H1 (cell line): ENCODE measurements around the gene INPP4A.

Experiments used
- BCL11A ChIP-seq, 2 experiments: IDR thresholded peaks; one replicate each; pipeline ENCODE4 v1.6.1; 2011; ENCODE audit warnings: low read depth in 2 of 2, low read length in 2 of 2, mild to moderate bottlenecking in 2 of 2
- EZH2 ChIP-seq: fragments of 200-600 bp; sonication (generic); IDR thresholded peaks from 2 replicates; pipeline ENCODE4 v1.7.1; 2012; ENCODE audit warnings: low read depth, mild to moderate bottlenecking, moderate library complexity, low read length, inconsistent platforms; ENCODE audit not compliant: severe bottlenecking
- KDM4A ChIP-seq: IDR thresholded peaks from one replicate; pipeline ENCODE4 v1.7.1; 2012; ENCODE audit warnings: low read depth, mild to moderate bottlenecking, moderate library complexity, low read length, inconsistent platforms; ENCODE audit not compliant: severe bottlenecking
- POLR2A ChIP-seq, 2 experiments: IDR thresholded peaks; 1 replicate in 1 of 2; 2 replicates in 1 of 2; pipeline ENCODE4 v1.6.1; 2011; ENCODE audit warnings: low read depth in 2 of 2, low read length in 2 of 2, mild to moderate bottlenecking in 2 of 2; ENCODE audit errors: control extremely low read depth in 1 of 2
- SP1 ChIP-seq: IDR thresholded peaks from 2 replicates; pipeline ENCODE4 v1.6.1; 2011; ENCODE audit warnings: low read depth, low read length
- TCF12 ChIP-seq: IDR thresholded peaks from 2 replicates; pipeline ENCODE4 v1.6.1; 2011; ENCODE audit warnings: low read depth, mild to moderate bottlenecking, low read length
- TF ChIP-seq, protein P1 (sequence below), 3 experiments: IDR thresholded peaks; 1 replicate in 2 of 3; 2 replicates in 1 of 3; pipeline versions ENCODE4 v1.5.1 to v1.6.1; 2011; ENCODE audit warnings: low read length in 3 of 3, mild to moderate bottlenecking in 3 of 3, inconsistent platforms in 2 of 3, low read depth in 1 of 3, moderate library complexity in 1 of 3; ENCODE audit not compliant: insufficient read depth in 1 of 3; ENCODE audit errors: control extremely low read depth in 1 of 3
- TF ChIP-seq, protein P2 (sequence below): IDR thresholded peaks from 2 replicates; pipeline ENCODE4 v1.6.1; 2012; ENCODE audit warnings: inconsistent platforms

DNA sequence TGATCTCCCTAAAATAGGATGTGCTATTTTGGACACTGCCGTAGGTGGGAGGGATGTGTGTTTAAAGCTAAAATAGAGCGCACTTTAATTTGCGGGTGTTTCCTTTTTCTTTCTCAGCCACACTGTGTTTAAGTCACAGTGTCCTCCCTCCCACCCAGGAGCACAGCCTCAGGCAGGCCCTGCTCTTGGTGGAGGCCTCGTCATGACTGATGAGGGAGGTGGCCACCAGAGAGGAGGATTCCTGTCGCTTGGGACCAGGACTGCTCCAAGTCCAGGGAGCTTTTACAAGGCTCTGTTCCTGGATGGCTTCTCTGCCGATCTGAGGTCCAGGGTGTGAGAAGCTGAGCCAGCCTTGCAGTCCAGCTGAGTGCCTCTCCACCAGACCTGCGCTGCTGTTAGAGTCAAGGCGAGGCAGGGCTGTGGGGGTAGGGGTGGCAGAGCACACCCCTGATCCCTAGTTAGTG is 33.5 kb downstream of the INPP4A start:
- TF ChIP-seq, protein P1, sequence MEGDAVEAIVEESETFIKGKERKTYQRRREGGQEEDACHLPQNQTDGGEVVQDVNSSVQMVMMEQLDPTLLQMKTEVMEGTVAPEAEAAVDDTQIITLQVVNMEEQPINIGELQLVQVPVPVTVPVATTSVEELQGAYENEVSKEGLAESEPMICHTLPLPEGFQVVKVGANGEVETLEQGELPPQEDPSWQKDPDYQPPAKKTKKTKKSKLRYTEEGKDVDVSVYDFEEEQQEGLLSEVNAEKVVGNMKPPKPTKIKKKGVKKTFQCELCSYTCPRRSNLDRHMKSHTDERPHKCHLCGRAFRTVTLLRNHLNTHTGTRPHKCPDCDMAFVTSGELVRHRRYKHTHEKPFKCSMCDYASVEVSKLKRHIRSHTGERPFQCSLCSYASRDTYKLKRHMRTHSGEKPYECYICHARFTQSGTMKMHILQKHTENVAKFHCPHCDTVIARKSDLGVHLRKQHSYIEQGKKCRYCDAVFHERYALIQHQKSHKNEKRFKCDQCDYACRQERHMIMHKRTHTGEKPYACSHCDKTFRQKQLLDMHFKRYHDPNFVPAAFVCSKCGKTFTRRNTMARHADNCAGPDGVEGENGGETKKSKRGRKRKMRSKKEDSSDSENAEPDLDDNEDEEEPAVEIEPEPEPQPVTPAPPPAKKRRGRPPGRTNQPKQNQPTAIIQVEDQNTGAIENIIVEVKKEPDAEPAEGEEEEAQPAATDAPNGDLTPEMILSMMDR (IDR thresholded peaks at IDR 0.05; ENCODE audit: control extremely low read depth in 1 of 3, insufficient read depth in 1 of 3, low read depth in 1 of 3, low read length in 3 of 3), result no peak
- TF ChIP-seq BCL11A (IDR thresholded peaks at IDR 0.05; ENCODE audit: low read depth in 2 of 2, low read length in 2 of 2) (no peak), POLR2A (IDR thresholded peaks at IDR 0.05; ENCODE audit: control extremely low read depth in 1 of 2, low read depth in 2 of 2, low read length in 2 of 2) (no peak), SP1 (no peak), KDM4A (no peak), EZH2 (no peak), TCF12 (no peak)
- TF ChIP-seq, protein P2, sequence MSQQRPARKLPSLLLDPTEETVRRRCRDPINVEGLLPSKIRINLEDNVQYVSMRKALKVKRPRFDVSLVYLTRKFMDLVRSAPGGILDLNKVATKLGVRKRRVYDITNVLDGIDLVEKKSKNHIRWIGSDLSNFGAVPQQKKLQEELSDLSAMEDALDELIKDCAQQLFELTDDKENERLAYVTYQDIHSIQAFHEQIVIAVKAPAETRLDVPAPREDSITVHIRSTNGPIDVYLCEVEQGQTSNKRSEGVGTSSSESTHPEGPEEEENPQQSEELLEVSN, result no peak
